IMR-90 (cell line): ENCODE data around the gene UBTD1. TPM values are rescaled to one million over a fixed set of nuclear protein-coding genes. Genes with fewer than 3 reads are reported as not detected.

Experiments
- ATAC-seq: fragments of 200-7000 bp; cut with Tn5 transposase; 2 replicates; pipeline ENCODE4 v1.9.1; 2020; ENCODE audit warnings: low read depth, mild to moderate bottlenecking, moderate library complexity
- BruUV-seq: library from RNA; stranded (reverse); fragments of 400-500 nt; replicated peaks from 2 replicates; lab custom pipeline; 2021; lab: Mats Ljungman, UMichigan
- CTCF ChIA-PET: fragments of 300-600 bp; formaldehyde crosslinking; extraction: SDS; loops from one replicate; lab custom pipeline; 2021; ENCODE audit warnings: antibody characterized with exemption; lab: Yijun Ruan, JAX
- POLR2A ChIA-PET: fragments of 300-600 bp; sonication (Branson Sonifier 250); formaldehyde crosslinking; loops from one replicate; lab custom pipeline; 2022; ENCODE audit warnings: antibody characterized with exemption; ENCODE audit not compliant: unreplicated experiment; lab: Charles Lee
- DNase-seq: peaks from one replicate; pipeline ENCODE4 v3.0.0; 2013
- H2AFZ ChIP-seq: replicated peaks from 2 replicates; pipeline ENCODE3; 2013; ENCODE audit warnings: low read length, mild to moderate bottlenecking; ENCODE audit not compliant: poor library complexity
- H2AK5ac ChIP-seq: 2 replicates; pipeline ENCODE4 v1.6.1; 2013; ENCODE audit warnings: low read depth, low read length, inconsistent platforms
- H2AK9ac ChIP-seq: replicated peaks from 2 replicates; pipeline ENCODE3; 2013; ENCODE audit warnings: mild to moderate bottlenecking, low read depth, low read length, moderate library complexity; ENCODE audit not compliant: poor library complexity
- H2BK120ac ChIP-seq: 2 replicates; pipeline ENCODE4 v1.6.1; 2013; ENCODE audit warnings: low read depth, low read length, inconsistent platforms
- H2BK15ac ChIP-seq: 3 replicates; pipeline ENCODE4 v1.6.1; 2013; ENCODE audit warnings: low read depth, low read length, inconsistent platforms
- H2BK20ac ChIP-seq: 2 replicates; pipeline ENCODE4 v1.6.1; 2013; ENCODE audit warnings: low read depth, mild to moderate bottlenecking, inconsistent platforms, low read length, moderate library complexity
- H2BK5ac ChIP-seq: 2 replicates; pipeline ENCODE4 v1.6.1; 2013; ENCODE audit warnings: mild to moderate bottlenecking, low read depth, low read length, inconsistent platforms; ENCODE audit not compliant: poor library complexity, severe bottlenecking
- H3K14ac ChIP-seq: replicated peaks from 2 replicates; pipeline ENCODE4 v1.6.1; 2013; ENCODE audit warnings: low read depth, low read length, inconsistent platforms
- H3K18ac ChIP-seq: 2 replicates; pipeline ENCODE4 v1.6.1; 2013; ENCODE audit warnings: low read depth, low read length, control low read depth
- H3K23ac ChIP-seq: 2 replicates; pipeline ENCODE4 v1.6.1; 2013; ENCODE audit warnings: low read depth, low read length, inconsistent platforms
- H3K27ac ChIP-seq: 2 replicates; pipeline ENCODE4 v1.5.1; 2013; ENCODE audit warnings: mild to moderate bottlenecking, control low read depth, low read length; ENCODE audit not compliant: insufficient read depth
- H3K27me3 ChIP-seq: 2 replicates; pipeline ENCODE4 v1.6.1; 2013; ENCODE audit warnings: low read length; ENCODE audit not compliant: control insufficient read depth, insufficient read depth
- H3K36me3 ChIP-seq: 2 replicates; pipeline ENCODE4 v1.6.1; 2013; ENCODE audit warnings: low read length, mixed read lengths; ENCODE audit not compliant: control insufficient read depth, insufficient read depth
- H3K4ac ChIP-seq: 2 replicates; pipeline ENCODE4 v1.6.1; 2013; ENCODE audit warnings: low read depth, low read length, inconsistent platforms
- H3K4me1 ChIP-seq: 2 replicates; pipeline ENCODE4 v1.6.1; 2013; ENCODE audit warnings: low read length, mixed read lengths; ENCODE audit not compliant: control insufficient read depth, insufficient read depth
- H3K4me2 ChIP-seq: 2 replicates; pipeline ENCODE4 v1.6.1; 2013; ENCODE audit warnings: low read depth, mild to moderate bottlenecking, control low read depth, low read length, moderate library complexity
- H3K4me3 ChIP-seq: 2 replicates; pipeline ENCODE4 v1.5.1; 2013; ENCODE audit warnings: low read depth, mild to moderate bottlenecking, control low read depth, low read length, moderate library complexity; ENCODE audit not compliant: insufficient read depth
- H3K56ac ChIP-seq: 2 replicates; pipeline ENCODE4 v1.6.1; 2013; ENCODE audit warnings: low read length, inconsistent platforms; ENCODE audit not compliant: insufficient read depth; ENCODE audit errors: extremely low read depth
- H3K79me1 ChIP-seq, 2 experiments: 2 replicates each; pipeline ENCODE4 v1.6.1; 2013; ENCODE audit warnings: low read length in 2 of 2, inconsistent platforms in 1 of 2, low read depth in 1 of 2
- H3K9ac ChIP-seq: 2 replicates; pipeline ENCODE4 v1.6.1; 2013; ENCODE audit warnings: low read depth, low read length, control low read depth
- H3K9me1 ChIP-seq: 2 replicates; pipeline ENCODE4 v1.6.1; 2013; ENCODE audit warnings: low read length, inconsistent platforms; ENCODE audit not compliant: insufficient read depth
- H3K9me3 ChIP-seq: 2 replicates; pipeline ENCODE4 v1.6.1; 2013; ENCODE audit warnings: low read length; ENCODE audit not compliant: control insufficient read depth, insufficient read depth
- H4K20me1 ChIP-seq: 2 replicates; pipeline ENCODE4 v1.6.1; 2013; ENCODE audit warnings: low read length, inconsistent platforms; ENCODE audit not compliant: insufficient read depth
- H4K5ac ChIP-seq: 2 replicates; pipeline ENCODE4 v1.6.1; 2013; ENCODE audit warnings: mild to moderate bottlenecking, low read depth, low read length, control low read depth
- H4K8ac ChIP-seq, 2 experiments: 2 replicates each; pipeline ENCODE4 v1.6.1; 2013; ENCODE audit warnings: low read depth in 2 of 2, low read length in 2 of 2, control low read depth in 1 of 2, inconsistent platforms in 1 of 2
- H4K91ac ChIP-seq: 2 replicates; pipeline ENCODE4 v1.6.1; 2013; ENCODE audit warnings: low read depth, low read length, inconsistent platforms; ENCODE audit not compliant: insufficient read depth
- BHLHE40 ChIP-seq: fragments of 150-350 bp; IDR thresholded peaks from 2 replicates; pipeline ENCODE4 v1.6.1; 2016; ENCODE audit warnings: mild to moderate bottlenecking, low read depth, low read length
- CEBPB ChIP-seq: IDR thresholded peaks from 2 replicates; pipeline ENCODE4 v1.6.1; 2012; ENCODE audit warnings: low read depth, low read length, improper control_type of control experiment
- CHD1 ChIP-seq: IDR thresholded peaks from 2 replicates; pipeline ENCODE4 v1.6.1; 2012; ENCODE audit warnings: low read depth, low read length, improper control_type of control experiment
- CTCF ChIP-seq: conservative IDR thresholded peaks from 2 replicates; pipeline ENCODE4 v1.5.1; 2012; ENCODE audit warnings: mild to moderate bottlenecking, low read depth, low read length, improper control_type of control experiment
- FOS ChIP-seq: fragments of 150-350 bp; IDR thresholded peaks from 2 replicates; pipeline ENCODE4 v1.6.1; 2016; ENCODE audit warnings: low read depth, low read length
- MAFK ChIP-seq: IDR thresholded peaks from 2 replicates; pipeline ENCODE4 v1.6.1; 2012; ENCODE audit warnings: low read depth, low read length, improper control_type of control experiment
- MAZ ChIP-seq: IDR thresholded peaks from 2 replicates; pipeline ENCODE4 v1.6.1; 2012; ENCODE audit warnings: low read depth, mild to moderate bottlenecking, low read length, improper control_type of control experiment, moderate library complexity, borderline replicate concordance
- MXI1 ChIP-seq: IDR thresholded peaks from 2 replicates; pipeline ENCODE4 v1.6.1; 2012; ENCODE audit warnings: low read depth, mild to moderate bottlenecking, low read length, moderate library complexity, borderline replicate concordance
- NFE2L2 ChIP-seq: fragments of 150-350 bp; IDR thresholded peaks from 2 replicates; pipeline ENCODE4 v1.6.1; 2016; ENCODE audit warnings: low read depth, mild to moderate bottlenecking, low read length
- POLR2A ChIP-seq: IDR thresholded peaks from 2 replicates; pipeline ENCODE4 v1.6.1; 2012; ENCODE audit warnings: mild to moderate bottlenecking, low read depth, low read length
- RAD21 ChIP-seq: IDR thresholded peaks from 2 replicates; pipeline ENCODE4 v1.6.1; 2012; ENCODE audit warnings: low read length, improper control_type of control experiment
- RCOR1 ChIP-seq: IDR thresholded peaks from 2 replicates; pipeline ENCODE4 v1.6.1; 2012; ENCODE audit warnings: mild to moderate bottlenecking, low read length, improper control_type of control experiment; ENCODE audit not compliant: insufficient replicate concordance
- RFX5 ChIP-seq: IDR thresholded peaks from 2 replicates; pipeline ENCODE4 v1.8.0; 2012; ENCODE audit warnings: low read depth, mild to moderate bottlenecking, low read length, moderate library complexity
- SMC3 ChIP-seq: fragments of 150-350 bp; IDR thresholded peaks from 2 replicates; pipeline ENCODE4 v1.6.1; 2016; ENCODE audit warnings: low read depth, mild to moderate bottlenecking, antibody characterized with exemption, low read length, moderate library complexity
- WGBS, 2 experiments: methylation state at CpG; one replicate each; pipeline versions ENCODE4 v1.1.5 to v1.1.7; 2013; ENCODE audit warnings: missing lambda C conversion rate in 2 of 2; ENCODE audit not compliant: insufficient read length in 1 of 2; ENCODE audit errors: extremely low coverage in 2 of 2; 5-methylcytosine and 5-hydroxymethylcytosine counted together
- dilution Hi-C: fragments of 300-500 bp; cut with HindIII; formaldehyde crosslinking; loops from one replicate; pipeline ENCODE4 v1.14.3; 2018; ENCODE audit warnings: low sequenced_read_pairs; ENCODE audit not compliant: unreplicated experiment
- in situ Hi-C: fragments of 300-500 bp; cut with MboI; formaldehyde crosslinking; loops from 3 replicates; pipeline ENCODE4 v1.14.3; 2019; ENCODE audit warnings: low sequenced_read_pairs, inconsistent platforms, mixed read lengths
- intact Hi-C: fragments of 100-400 bp; cut with micrococcal nuclease; formaldehyde crosslinking; loops from 2 replicates; pipeline ENCODE4 v1.10.0; 2022
- polyA plus RNA-seq, 3 experiments: library from polyadenylated mRNA; depleted of rRNA; stranded (reverse); fragments of >200 nt; gene quantifications; 2 replicates each; pipeline ENCODE4 v1.2.3, GENCODE V29; 2012; ENCODE audit warnings: low replicate concordance in 1 of 3
- total RNA-seq: library from RNA; depleted of rRNA; stranded (reverse); fragments of >200 nt; gene quantifications from 2 replicates; pipeline ENCODE4 v1.2.3, GENCODE V29; 2012
- TF ChIP-seq, protein P1 (sequence below): fragments of 150-350 bp; IDR thresholded peaks from 2 replicates; pipeline ENCODE4 v1.6.1; 2017; ENCODE audit warnings: mild to moderate bottlenecking, antibody characterized with exemption, low read length, low read depth
- TF ChIP-seq, protein P2 (sequence below): fragments of 150-350 bp; IDR thresholded peaks from 2 replicates; pipeline ENCODE4 v1.6.1; 2016; ENCODE audit warnings: low read depth, mild to moderate bottlenecking, low read length, moderate library complexity, borderline replicate concordance

The UBTD1 gene
- total and polyA plus RNA-seq, 2 of the 4 experiments (the other 2 are of a cell fraction) = 21.9 to 44.9 TPM

DNA sequence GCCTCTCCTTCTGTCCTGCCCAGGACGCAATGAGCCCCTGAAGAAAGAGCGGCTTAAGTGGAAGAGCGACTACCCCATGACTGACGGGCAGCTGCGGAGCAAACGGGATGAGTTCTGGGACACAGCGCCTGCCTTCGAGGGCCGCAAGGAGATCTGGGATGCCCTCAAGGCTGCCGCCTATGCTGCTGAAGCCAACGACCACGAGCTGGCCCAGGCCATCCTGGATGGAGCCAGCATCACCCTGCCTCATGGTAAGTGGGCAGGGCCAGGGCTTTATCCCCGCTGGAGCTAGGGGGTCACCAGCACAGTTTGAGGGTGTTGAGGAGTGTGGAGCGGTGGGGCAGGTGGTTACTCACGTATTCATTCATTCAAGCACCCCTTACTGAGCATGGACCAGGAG is 69.2 kb downstream of the UBTD1 start:
- H3K4me1 ChIP-seq = peaks cover 4% of the 10 kb centered on the region; the same call in 1 of the 2 replicates
- in situ Hi-C loops = no loop called here
- CTCF ChIA-PET = no interaction called here

More for the DNA sequence above, 69.2 kb downstream of the UBTD1 start:
- DNase-seq (no peak), ATAC-seq (no peak)
- Histone ChIP-seq H2AK9ac (no peak overlapping the region), H3K23ac (no peak overlapping the region), H3K4ac (no peak overlapping the region), H3K18ac (no peak overlapping the region), H4K5ac (no peak overlapping the region), H3K14ac (no peak overlapping the region), H2BK20ac (no peak overlapping the region), H3K27me3 (no peaks in the 10 kb centered on the region), H4K91ac (no peak overlapping the region), H3K79me1 (peaks cover 9 to 10% of the 10 kb centered on the region in 2 experiments; a peak in 2 of 4 replicates), H2AFZ (no peak overlapping the region), H3K9me3 (no peaks in the 10 kb centered on the region), H4K8ac (no peak overlapping the region), H3K9ac (no peak overlapping the region), H2AK5ac (no peak overlapping the region), H3K36me3 (peaks cover 19% of the 10 kb centered on the region), H3K4me2 (no peak overlapping the region), H3K56ac (no peak overlapping the region), H2BK5ac (no peak overlapping the region), H3K9me1 (no peaks in the 10 kb centered on the region), H3K27ac (no peak overlapping the region), H2BK15ac (no peak overlapping the region), H4K20me1 (peaks cover 5% of the 10 kb centered on the region; the same call in 1 of the 2 replicates), H2BK120ac (no peak overlapping the region), H3K4me3 (no peak overlapping the region)
- TF ChIP-seq MXI1 = no peak
- TF ChIP-seq MAZ = no peak
- TF ChIP-seq, protein P1, sequence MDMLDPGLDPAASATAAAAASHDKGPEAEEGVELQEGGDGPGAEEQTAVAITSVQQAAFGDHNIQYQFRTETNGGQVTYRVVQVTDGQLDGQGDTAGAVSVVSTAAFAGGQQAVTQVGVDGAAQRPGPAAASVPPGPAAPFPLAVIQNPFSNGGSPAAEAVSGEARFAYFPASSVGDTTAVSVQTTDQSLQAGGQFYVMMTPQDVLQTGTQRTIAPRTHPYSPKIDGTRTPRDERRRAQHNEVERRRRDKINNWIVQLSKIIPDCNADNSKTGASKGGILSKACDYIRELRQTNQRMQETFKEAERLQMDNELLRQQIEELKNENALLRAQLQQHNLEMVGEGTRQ = no peak
- TF ChIP-seq BHLHE40 = no peak
- TF ChIP-seq RAD21 = no peak
- no peak for TF ChIP-seq FOS
- no peak for TF ChIP-seq RCOR1
- TF ChIP-seq MAFK = no peak
- no peak for TF ChIP-seq SMC3
- no peak for TF ChIP-seq POLR2A
- no peak for TF ChIP-seq NFE2L2
- TF ChIP-seq CEBPB = no peak
- TF ChIP-seq RFX5 = no peak
- TF ChIP-seq CHD1 = no peak
- no peak for TF ChIP-seq CTCF
- TF ChIP-seq, protein P2, sequence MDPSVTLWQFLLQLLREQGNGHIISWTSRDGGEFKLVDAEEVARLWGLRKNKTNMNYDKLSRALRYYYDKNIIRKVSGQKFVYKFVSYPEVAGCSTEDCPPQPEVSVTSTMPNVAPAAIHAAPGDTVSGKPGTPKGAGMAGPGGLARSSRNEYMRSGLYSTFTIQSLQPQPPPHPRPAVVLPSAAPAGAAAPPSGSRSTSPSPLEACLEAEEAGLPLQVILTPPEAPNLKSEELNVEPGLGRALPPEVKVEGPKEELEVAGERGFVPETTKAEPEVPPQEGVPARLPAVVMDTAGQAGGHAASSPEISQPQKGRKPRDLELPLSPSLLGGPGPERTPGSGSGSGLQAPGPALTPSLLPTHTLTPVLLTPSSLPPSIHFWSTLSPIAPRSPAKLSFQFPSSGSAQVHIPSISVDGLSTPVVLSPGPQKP = no peak
- POLR2A ChIA-PET = no interaction called here
- whole genome bisulfite sequencing, 2 experiments = 80% methylated on average over 3 of the region's 15 CpGs; no CpG with 5 or more reads in 1 of the 2 experiments
- intact Hi-C loops (no loop called here), dilution Hi-C loops (no loop called here)
- no TSS peak for BruUV-seq
